KMS-11 (cell line): Measurements from ENCODE around the gene HES6.

ENCODE experiments used
- H2AFZ ChIP-seq: fragments of 200-600 bp; sonication (generic); 2 replicates; pipeline ENCODE4 v1.6.1; 2016; ENCODE audit warnings: antibody characterized with exemption, mixed run types, low read depth
- H3K27ac ChIP-seq: fragments of 200-600 bp; sonication (generic); 2 replicates; pipeline ENCODE4 v1.6.1; 2016; ENCODE audit warnings: mild to moderate bottlenecking, mixed run types
- H3K27me3 ChIP-seq: fragments of 200-600 bp; sonication (generic); 2 replicates; pipeline ENCODE4 v1.6.1; 2017; ENCODE audit warnings: mild to moderate bottlenecking, low read depth, mixed run types, moderate library complexity; ENCODE audit not compliant: insufficient read depth
- H3K36me3 ChIP-seq: fragments of 200-600 bp; sonication (generic); 2 replicates; pipeline ENCODE4 v1.6.1; 2017; ENCODE audit warnings: mild to moderate bottlenecking, mixed run types; ENCODE audit not compliant: insufficient read depth
- H3K4me1 ChIP-seq: fragments of 200-600 bp; sonication (generic); 2 replicates; pipeline ENCODE4 v1.6.1; 2016; ENCODE audit warnings: mild to moderate bottlenecking, low read depth, mixed run types; ENCODE audit not compliant: poor library complexity, severe bottlenecking
- H3K4me2 ChIP-seq: fragments of 200-600 bp; sonication (generic); 2 replicates; pipeline ENCODE4 v1.7.0; 2016; ENCODE audit warnings: mild to moderate bottlenecking, mixed run types
- H3K4me3 ChIP-seq: fragments of 200-600 bp; sonication (generic); IDR thresholded peaks from 2 replicates; pipeline ENCODE4 v1.6.1; 2017; ENCODE audit warnings: low read depth, low read length, mixed read lengths; ENCODE audit not compliant: insufficient read depth
- H3K79me2 ChIP-seq: fragments of 200-600 bp; sonication (generic); 2 replicates; pipeline ENCODE4 v1.6.1; 2016; ENCODE audit warnings: low read depth, mixed run types; ENCODE audit not compliant: insufficient read depth
- H3K9ac ChIP-seq: fragments of 200-600 bp; sonication (generic); 2 replicates; pipeline ENCODE4 v1.6.1; 2016; ENCODE audit warnings: mild to moderate bottlenecking, mixed run types
- H4K20me1 ChIP-seq: fragments of 200-600 bp; sonication (generic); 2 replicates; pipeline ENCODE4 v1.6.1; 2016; ENCODE audit warnings: mild to moderate bottlenecking, mixed run types; ENCODE audit not compliant: insufficient read depth
- TF ChIP-seq, protein P1 (sequence below): fragments of 200-600 bp; sonication (generic); conservative IDR thresholded peaks from 2 replicates; pipeline ENCODE4 v1.6.1; 2017; ENCODE audit warnings: low read depth, mild to moderate bottlenecking, antibody characterized with exemption, low read length, moderate library complexity, mixed read lengths

HES6 gene

DNA sequence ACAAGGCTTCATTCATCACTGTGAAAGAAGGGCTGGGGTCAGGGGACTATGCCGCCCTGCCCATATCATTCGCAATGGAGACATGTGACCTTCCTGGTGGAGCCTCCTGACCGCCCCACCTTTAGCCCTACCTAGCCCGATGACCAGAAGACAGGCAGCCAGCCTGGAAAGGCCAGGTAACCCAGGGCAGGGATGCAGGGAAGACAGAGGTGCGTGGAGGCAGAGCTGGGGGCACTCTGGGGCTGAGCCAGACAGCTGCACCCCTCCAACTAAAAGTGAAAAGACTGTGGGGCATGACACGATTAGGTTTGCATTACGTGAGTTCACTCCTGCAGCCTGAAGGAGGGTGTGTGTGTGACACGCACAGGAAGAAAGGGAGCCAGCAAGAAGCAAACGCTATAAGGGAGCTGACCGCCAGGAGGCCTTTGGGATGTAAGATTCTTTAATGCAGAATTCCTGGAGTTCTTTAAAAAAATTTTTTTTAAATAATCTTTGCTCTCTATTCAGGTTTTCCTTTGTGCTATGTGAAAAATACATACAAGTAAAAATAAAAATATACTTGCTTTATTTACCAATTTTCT, 3.7 kb upstream of the HES6 start:
- Histone ChIP-seq H3K27ac (no peak overlapping the region), H3K9ac (no peak overlapping the region), H2AFZ (no peak overlapping the region), H3K36me3 (no peaks in the 10 kb centered on the region), H3K27me3 (no peaks in the 10 kb centered on the region), H3K79me2 (peaks cover 6% of the 10 kb centered on the region), H3K4me2 (no peak overlapping the region), H4K20me1 (no peaks in the 10 kb centered on the region), H3K4me3 (no peak overlapping the region), H3K4me1 (peaks cover 17% of the 10 kb centered on the region)
- TF ChIP-seq, protein P1, sequence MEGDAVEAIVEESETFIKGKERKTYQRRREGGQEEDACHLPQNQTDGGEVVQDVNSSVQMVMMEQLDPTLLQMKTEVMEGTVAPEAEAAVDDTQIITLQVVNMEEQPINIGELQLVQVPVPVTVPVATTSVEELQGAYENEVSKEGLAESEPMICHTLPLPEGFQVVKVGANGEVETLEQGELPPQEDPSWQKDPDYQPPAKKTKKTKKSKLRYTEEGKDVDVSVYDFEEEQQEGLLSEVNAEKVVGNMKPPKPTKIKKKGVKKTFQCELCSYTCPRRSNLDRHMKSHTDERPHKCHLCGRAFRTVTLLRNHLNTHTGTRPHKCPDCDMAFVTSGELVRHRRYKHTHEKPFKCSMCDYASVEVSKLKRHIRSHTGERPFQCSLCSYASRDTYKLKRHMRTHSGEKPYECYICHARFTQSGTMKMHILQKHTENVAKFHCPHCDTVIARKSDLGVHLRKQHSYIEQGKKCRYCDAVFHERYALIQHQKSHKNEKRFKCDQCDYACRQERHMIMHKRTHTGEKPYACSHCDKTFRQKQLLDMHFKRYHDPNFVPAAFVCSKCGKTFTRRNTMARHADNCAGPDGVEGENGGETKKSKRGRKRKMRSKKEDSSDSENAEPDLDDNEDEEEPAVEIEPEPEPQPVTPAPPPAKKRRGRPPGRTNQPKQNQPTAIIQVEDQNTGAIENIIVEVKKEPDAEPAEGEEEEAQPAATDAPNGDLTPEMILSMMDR: no peak

DNA sequence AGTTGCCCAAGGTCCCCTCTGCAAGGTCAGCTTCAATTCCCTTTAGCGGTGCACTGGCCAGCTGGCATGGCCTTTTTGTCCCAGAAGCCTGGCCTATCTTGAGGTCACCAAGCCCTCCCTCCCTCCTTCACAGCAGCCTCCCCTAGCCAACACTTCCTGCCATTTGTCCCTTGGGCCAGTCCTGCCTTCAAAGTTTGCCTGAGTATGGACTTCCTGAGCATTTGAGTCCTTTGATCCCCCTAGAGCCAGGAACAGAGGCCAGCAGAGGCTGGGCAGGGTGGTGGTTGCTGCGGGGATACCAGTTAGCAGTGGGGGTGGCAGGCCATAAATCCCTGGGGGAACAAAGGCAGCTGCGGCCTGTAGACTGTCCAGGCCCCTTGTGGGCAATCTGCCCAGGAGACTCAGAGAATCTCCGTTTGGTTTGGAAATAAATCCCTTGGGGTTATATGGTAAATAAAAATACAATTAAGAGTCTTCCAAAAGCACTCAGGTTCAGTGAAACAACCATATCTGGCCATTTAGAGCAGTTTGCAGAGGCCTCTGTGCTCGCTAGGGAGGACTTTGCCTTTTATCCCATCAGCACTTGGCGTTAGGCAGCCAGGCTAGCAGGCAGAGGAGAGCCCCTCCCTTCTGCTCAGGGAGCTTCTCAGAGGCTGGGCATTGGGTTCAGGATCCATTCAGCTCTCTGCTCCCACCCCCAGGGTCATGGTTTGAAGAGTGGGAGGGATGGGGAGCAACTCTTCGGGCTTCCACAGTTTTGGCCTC, 3.1 kb upstream of the HES6 start:
- H3K79me2 ChIP-seq: peaks cover 13% of the 10 kb centered on the region
- H3K4me2 ChIP-seq: no peak overlapping the region
- no peak overlapping the region for H3K27ac ChIP-seq
- H3K36me3 ChIP-seq: no peaks in the 10 kb centered on the region
- H3K27me3 ChIP-seq: no peaks in the 10 kb centered on the region
- H3K9ac ChIP-seq: no peak overlapping the region
- H3K4me1 ChIP-seq: peaks cover 24% of the 10 kb centered on the region
- H4K20me1 ChIP-seq: no peaks in the 10 kb centered on the region; the same call in 1 of the 2 replicates
- TF ChIP-seq, protein P1: no peak
- H2AFZ ChIP-seq: no peak overlapping the region
- H3K4me3 ChIP-seq: no peak overlapping the region

DNA sequence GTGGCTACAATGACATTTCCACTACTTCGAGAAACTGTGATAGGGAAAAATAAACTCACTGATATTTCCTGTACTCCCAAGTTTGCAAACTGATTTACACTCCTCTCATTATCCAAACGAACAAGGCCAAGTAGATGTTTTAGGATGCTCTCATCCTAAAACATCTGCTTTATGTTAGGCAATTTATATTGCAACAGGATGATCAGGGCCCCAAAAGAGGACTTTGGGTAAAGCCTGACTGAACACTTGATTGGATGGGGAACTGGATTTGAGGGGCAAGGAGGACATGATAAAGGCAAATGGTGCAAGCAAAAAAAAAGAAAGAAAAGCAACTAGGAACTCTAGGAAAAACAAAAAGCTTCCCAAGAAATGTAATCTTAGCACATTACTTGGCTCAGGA, 2.1 kb upstream of the HES6 start:
- Histone ChIP-seq H3K27me3 (no peaks in the 10 kb centered on the region), H3K27ac (no peak overlapping the region; the same call in 1 of the 2 replicates), H3K79me2 (peaks cover 18% of the 10 kb centered on the region), H3K4me3 (no peak overlapping the region), H3K4me1 (peaks cover 32% of the 10 kb centered on the region), H2AFZ (no peak overlapping the region), H3K9ac (no peak overlapping the region), H3K4me2 (peak overlapping the region; percentile 80; the same call in 1 of the 2 replicates), H3K36me3 (no peaks in the 10 kb centered on the region), H4K20me1 (no peaks in the 10 kb centered on the region; the same call in 1 of the 2 replicates)
- TF ChIP-seq, protein P1: no peak

DNA sequence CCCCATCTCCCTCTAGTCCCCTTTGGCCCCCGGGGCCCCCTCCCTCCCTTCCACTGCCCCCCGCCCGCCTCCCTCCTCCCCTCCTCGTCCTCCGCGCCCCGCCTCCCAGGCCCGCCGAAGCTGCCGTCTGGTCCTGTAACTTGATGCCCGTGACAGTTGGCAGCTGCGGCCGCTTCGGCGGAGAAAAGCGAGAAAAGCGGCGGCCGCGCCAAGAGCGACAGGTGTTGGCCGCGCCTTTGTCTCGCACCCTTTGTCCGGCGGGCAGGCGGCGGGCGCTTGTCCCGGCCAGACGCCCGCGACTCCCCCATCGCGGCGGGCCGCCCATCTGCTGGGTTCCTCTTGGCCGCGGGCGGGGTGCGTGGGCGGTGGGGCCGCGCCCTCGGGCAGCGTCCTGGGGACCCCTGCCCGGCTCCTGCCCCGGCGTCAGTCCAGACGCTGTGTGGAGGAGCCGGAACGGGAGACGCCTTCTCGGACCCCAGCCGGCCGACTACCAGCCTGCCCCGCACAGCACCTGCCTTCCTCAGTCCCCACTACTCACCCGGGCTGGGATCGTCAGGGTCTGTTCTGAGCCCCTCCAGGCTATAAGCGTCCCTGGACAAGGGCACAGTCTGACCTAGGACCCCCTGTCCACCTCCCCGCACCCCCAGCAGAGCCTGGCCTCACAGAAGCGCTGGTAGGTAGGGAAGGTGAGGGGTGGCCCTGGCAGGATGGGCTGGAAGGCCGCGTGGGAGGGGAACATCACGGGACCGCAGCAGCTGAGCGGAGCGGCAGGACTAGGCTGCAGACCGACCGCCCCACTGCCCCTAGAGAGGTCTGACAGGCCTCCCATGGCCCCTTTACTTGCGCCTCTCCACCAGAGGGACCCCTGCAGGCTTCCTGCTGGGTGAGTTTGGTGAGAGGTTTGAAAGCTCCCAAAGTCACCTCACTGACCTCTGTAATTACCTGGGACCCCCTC, 1.2 kb upstream of the HES6 start:
- TF ChIP-seq, protein P1: no peak
- H3K4me2 ChIP-seq: peak overlapping the region; percentile 80
- H3K27ac ChIP-seq: peak overlapping the region; percentile 78
- H3K79me2 ChIP-seq: peaks cover 18% of the 10 kb centered on the region
- peak overlapping the region; percentile 22 for H3K4me3 ChIP-seq
- H4K20me1 ChIP-seq: no peaks in the 10 kb centered on the region; the same call in 1 of the 2 replicates
- H3K27me3 ChIP-seq: no peaks in the 10 kb centered on the region
- peak overlapping the region; percentile 34; the same call in 1 of the 2 replicates for H2AFZ ChIP-seq
- no peaks in the 10 kb centered on the region for H3K36me3 ChIP-seq
- peak overlapping the region; percentile 66; the same call in 1 of the 2 replicates for H3K9ac ChIP-seq
- H3K4me1 ChIP-seq: peaks cover 32% of the 10 kb centered on the region
